GM20431 (cell line): Measurements from ENCODE around the gene MEX3D.

Experiments
- in situ Hi-C: fragments of 300-500 bp; cut with MseI, MboI; formaldehyde crosslinking; loops from one replicate; pipeline ENCODE4 v1.15.0; 2020; ENCODE audit warnings: low sequenced_read_pairs; ENCODE audit not compliant: unreplicated experiment

Gene MEX3D

DNA sequence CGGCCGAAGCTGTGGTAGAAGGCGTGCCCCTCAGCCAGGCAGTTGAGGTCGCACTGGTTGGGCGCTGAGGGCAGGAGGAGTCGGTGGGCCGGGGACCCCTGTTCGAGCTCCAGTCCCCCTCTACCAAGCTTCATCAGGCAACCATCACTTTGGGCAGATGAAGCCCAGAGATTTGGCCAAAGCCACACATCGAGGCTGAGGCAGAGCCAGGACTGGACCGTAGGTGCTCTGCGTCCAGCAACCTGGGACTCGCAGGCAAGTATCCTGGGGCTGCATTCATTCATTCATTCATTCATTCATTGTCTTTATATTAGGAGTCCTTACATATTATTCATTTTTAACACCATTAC is 59.6 kb downstream of the MEX3D start:
- in situ Hi-C loops, result no loop called here

DNA sequence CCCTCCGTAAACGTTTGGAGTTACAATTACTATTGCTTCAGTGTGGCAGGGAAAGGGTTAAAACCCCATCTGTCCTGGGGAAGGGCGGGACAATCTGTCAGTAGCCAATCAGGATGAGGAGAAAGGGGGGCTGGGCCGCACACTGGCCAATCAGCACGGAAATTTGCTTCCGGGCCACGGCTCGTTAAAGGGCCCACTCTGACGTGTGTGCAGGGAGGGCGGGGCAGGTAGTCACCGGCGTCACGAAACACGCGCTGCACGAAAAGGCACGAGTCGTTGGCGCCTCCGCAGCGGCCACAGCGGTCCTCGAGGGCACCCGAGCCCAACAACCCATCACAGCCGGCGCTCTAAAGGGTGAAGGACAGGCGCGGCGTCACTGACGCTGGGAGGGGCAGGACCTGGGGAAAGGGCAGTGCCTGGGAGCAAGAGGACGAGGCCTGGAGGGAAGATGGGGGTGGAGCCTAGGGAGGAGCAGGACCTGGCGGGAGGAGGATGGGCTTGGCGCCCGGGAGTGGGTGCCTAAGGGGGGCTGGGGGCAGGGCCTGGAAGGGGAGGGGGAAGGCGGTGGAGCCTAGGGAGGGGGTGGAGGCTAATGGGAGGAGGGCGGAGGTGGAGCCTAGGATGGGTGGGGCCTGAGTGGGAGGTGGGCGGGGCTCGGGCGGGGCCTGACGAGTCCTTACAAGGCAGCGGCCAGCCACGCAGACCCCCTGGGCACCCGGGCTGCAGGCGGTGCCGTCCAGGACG is 60.2 kb downstream of the MEX3D start:
- in situ Hi-C loops, result no loop called here

DNA sequence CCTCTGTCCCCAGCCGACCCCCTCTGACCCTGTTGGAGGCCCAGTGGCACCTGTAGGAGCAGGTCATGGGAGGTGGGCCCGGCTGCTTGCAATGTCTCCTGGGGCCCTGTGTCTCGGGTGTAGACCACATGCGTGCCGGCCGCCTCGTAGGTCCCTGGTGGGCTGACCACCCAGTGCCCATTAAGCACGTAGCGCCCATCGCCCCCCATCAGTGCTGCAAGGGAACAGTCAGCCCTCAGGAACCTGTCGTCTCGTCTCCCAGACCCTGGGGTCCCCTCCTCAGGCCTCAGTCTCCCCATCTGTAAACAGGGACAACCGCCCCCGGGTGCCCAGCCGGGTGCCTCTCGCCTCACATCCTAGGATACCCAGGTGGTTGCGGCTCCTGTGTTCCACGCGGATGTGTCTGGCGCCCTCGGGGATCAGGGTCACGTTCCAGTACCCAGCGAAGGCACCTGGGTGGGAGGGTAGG is 60.9 kb downstream of the MEX3D start:
- in situ Hi-C loops, result no loop called here

- in situ Hi-C loops, result no loop called here
Observed at GRCh38 chr19:1505991-1506881, 61.9 kb downstream of the MEX3D start.

DNA sequence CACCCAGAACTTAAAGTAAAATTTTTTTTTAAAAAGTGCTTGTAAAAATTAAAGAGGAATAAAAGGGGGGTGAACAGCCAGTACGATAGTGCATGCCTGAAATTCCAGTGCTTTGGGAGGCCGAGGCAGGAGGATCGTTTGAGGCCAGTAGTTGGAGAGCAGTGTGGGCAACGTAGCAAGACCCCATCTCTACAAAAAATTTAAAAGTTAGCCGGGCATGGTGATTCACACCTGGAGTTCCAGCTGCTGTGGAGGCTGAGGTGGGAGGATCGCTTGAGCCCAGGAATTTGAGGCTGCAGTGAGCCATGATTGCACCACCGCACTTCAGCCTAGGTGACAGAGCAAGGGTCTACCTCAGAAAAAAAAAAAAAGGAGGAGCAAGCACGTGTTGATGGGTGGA is 63.1 kb downstream of the MEX3D start:
- in situ Hi-C loops, result no loop called here
